Smooth muscle cell (in vitro differentiated cells): ENCODE results near the gene KIF6. TPM values are rescaled to one million over a fixed set of nuclear protein-coding genes. Genes with fewer than 3 reads are reported as not detected.

ENCODE experiments used
- DNase-seq: peaks from one replicate; lab custom pipeline; 2025; ENCODE audit not compliant: unreplicated experiment; lab: John Stamatoyannopoulos, UW
- H2AFZ ChIP-seq: fragments of 200-600 bp; sonication (generic); 2 replicates; pipeline ENCODE4 v1.6.0; 2016; ENCODE audit warnings: antibody characterized with exemption, low read depth, mild to moderate bottlenecking
- H3F3A ChIP-seq: fragments of 200-600 bp; sonication (generic); 2 replicates; pipeline ENCODE4 v1.6.0; 2017; ENCODE audit warnings: antibody characterized with exemption, low read depth
- H3K27ac ChIP-seq: fragments of 200-600 bp; sonication (generic); 2 replicates; pipeline ENCODE4 v1.5.1; 2016; ENCODE audit warnings: low read depth, mild to moderate bottlenecking
- H3K27me3 ChIP-seq: fragments of 200-600 bp; sonication (generic); 2 replicates; pipeline ENCODE4 v1.6.1; 2016; ENCODE audit warnings: low read depth, mild to moderate bottlenecking
- H3K36me3 ChIP-seq: fragments of 200-600 bp; sonication (generic); 2 replicates; pipeline ENCODE4 v1.5.1; 2016; ENCODE audit warnings: low read depth
- H3K4me1 ChIP-seq: fragments of 200-600 bp; sonication (generic); 2 replicates; pipeline ENCODE4 v1.5.1; 2016; ENCODE audit warnings: low read depth
- H3K4me2 ChIP-seq: fragments of 200-600 bp; sonication (generic); 2 replicates; pipeline ENCODE4 v1.6.0; 2016; ENCODE audit warnings: mild to moderate bottlenecking
- H3K4me3 ChIP-seq: fragments of 200-600 bp; sonication (generic); 2 replicates; pipeline ENCODE4 v1.5.1; 2016; ENCODE audit warnings: mild to moderate bottlenecking
- H3K79me2 ChIP-seq: fragments of 200-600 bp; sonication (generic); 2 replicates; pipeline ENCODE4 v1.6.0; 2016; ENCODE audit warnings: low read depth, mild to moderate bottlenecking
- H3K9ac ChIP-seq: fragments of 200-600 bp; sonication (generic); 2 replicates; pipeline ENCODE4 v1.6.0; 2016; ENCODE audit warnings: low read depth
- H3K9me3 ChIP-seq: fragments of 200-600 bp; sonication (generic); replicated peaks from 2 replicates; pipeline ENCODE4 v1.5.1; 2016; ENCODE audit warnings: low read depth
- H4K20me1 ChIP-seq: fragments of 200-600 bp; sonication (generic); 2 replicates; pipeline ENCODE4 v1.6.0; 2016; ENCODE audit warnings: low read depth
- WGBS: methylation state at CpG from one replicate; pipeline ENCODE4 v1.1.7; 2016; ENCODE audit warnings: low lambda C conversion rate; 5-methylcytosine and 5-hydroxymethylcytosine counted together
- polyA plus RNA-seq: library from polyadenylated mRNA; unstranded; fragments of >200 nt; fragmentation: Nextera tagmentation; extraction: Ambion mirVana; gene quantifications from 2 replicates; pipeline ENCODE4 v1.2.1, GENCODE V29; 2016
- total RNA-seq: library from RNA; depleted of rRNA; stranded (reverse); fragments of >200 nt; gene quantifications from 2 replicates; pipeline ENCODE4 v1.2.3, GENCODE V29; 2014
- TF ChIP-seq, protein P1 (sequence below): fragments of 200-600 bp; sonication (generic); IDR thresholded peaks from 2 replicates; pipeline ENCODE4 v1.5.1; 2017; ENCODE audit warnings: borderline replicate concordance, mild to moderate bottlenecking, antibody characterized with exemption; ENCODE audit not compliant: insufficient read depth, poor library complexity, severe bottlenecking

KIF6 gene
- total and polyA plus RNA-seq, 2 experiments from 2014 or later: 1.1 to 1.5 TPM

DNA sequence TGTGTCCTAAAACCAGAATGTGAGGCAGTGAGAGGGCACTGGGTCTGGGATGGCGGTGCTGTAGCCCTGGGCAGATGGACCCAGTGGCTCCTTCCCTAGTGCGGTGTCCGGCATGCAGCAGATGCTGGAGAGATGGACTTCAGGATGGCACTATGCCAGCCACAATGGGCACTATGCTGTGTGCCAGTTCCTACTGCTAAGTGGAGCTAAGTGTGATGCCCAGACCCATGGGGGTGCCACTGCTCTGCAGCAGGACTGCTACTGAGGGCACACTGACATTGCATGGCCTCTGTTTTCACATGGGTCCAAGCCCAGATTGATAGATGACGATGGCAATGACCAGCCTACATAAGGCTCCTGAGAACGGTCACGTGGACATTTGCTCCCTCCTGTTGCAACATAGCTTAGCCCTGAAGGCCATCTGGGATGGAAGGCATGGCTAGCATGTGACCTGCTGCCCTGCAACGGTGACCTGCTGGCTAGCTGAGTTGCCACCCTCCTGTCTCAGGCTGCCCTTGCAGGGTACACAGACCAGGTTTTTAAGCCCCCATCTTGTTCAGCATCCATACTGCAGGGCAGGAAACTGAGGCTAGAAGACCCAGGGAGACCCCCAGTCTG is 371.4 kb downstream of the KIF6 start:
- no peaks in the 10 kb centered on the region for H3K9me3 ChIP-seq
- H2AFZ ChIP-seq: no peak overlapping the region
- H4K20me1 ChIP-seq: no peaks in the 10 kb centered on the region
- H3K79me2 ChIP-seq: no peaks in the 10 kb centered on the region
- no peaks in the 10 kb centered on the region for H3K36me3 ChIP-seq
- H3F3A ChIP-seq: no peaks in the 10 kb centered on the region
- 95% methylated on average over 7 of the region's 7 CpGs for WGBS
- H3K4me3 ChIP-seq: no peak overlapping the region
- peaks cover 8% of the 10 kb centered on the region for H3K27me3 ChIP-seq
- no peak overlapping the region for H3K9ac ChIP-seq
- H3K4me1 ChIP-seq: no peaks in the 10 kb centered on the region
- TF ChIP-seq, protein P1, sequence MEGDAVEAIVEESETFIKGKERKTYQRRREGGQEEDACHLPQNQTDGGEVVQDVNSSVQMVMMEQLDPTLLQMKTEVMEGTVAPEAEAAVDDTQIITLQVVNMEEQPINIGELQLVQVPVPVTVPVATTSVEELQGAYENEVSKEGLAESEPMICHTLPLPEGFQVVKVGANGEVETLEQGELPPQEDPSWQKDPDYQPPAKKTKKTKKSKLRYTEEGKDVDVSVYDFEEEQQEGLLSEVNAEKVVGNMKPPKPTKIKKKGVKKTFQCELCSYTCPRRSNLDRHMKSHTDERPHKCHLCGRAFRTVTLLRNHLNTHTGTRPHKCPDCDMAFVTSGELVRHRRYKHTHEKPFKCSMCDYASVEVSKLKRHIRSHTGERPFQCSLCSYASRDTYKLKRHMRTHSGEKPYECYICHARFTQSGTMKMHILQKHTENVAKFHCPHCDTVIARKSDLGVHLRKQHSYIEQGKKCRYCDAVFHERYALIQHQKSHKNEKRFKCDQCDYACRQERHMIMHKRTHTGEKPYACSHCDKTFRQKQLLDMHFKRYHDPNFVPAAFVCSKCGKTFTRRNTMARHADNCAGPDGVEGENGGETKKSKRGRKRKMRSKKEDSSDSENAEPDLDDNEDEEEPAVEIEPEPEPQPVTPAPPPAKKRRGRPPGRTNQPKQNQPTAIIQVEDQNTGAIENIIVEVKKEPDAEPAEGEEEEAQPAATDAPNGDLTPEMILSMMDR: no peak
- H3K27ac ChIP-seq: no peak overlapping the region
- DNase-seq: no peak
- H3K4me2 ChIP-seq: no peak overlapping the region

- H3K4me2 ChIP-seq: no peak overlapping the region
- H3K27ac ChIP-seq: no peak overlapping the region
- no peaks in the 10 kb centered on the region for H3K9me3 ChIP-seq
- no peaks in the 10 kb centered on the region for H3F3A ChIP-seq
- no peaks in the 10 kb centered on the region for H3K4me1 ChIP-seq
- peaks cover 9% of the 10 kb centered on the region for H3K27me3 ChIP-seq
- H3K9ac ChIP-seq: no peak overlapping the region
- 95% methylated on average over 13 of the region's 13 CpGs for WGBS
- H3K36me3 ChIP-seq: no peaks in the 10 kb centered on the region
- H3K4me3 ChIP-seq: no peak overlapping the region
- no peak for DNase-seq
- no peak overlapping the region for H2AFZ ChIP-seq
- no peaks in the 10 kb centered on the region for H3K79me2 ChIP-seq
- H4K20me1 ChIP-seq: no peaks in the 10 kb centered on the region
- TF ChIP-seq, protein P1: no peak
These were observed 374.3 kb downstream of the KIF6 start for GRCh38 chr6:39350723-39351505.

DNA sequence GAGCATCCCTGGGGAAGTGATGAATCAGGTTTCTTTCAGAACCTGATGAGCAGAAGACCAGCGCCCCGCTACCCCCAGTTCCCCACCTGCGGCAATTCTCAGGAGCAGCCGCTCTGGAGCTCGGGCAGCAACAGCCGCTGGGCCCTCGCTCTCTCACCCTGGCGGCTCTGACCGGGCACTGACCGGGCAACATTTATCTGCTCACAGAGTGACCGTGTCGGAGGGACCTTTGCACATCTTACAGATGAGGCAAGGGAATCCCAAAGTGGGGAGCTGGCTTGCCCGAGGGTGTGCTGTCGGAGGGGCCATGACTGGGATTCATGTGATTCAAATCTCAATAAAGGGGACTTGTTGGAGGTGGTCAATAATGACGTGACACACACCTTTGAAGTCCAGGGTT is 376.5 kb downstream of the KIF6 start:
- H4K20me1 ChIP-seq: no peaks in the 10 kb centered on the region
- no peak overlapping the region for H3K4me3 ChIP-seq
- no peaks in the 10 kb centered on the region for H3K9me3 ChIP-seq
- no peak overlapping the region for H3K27ac ChIP-seq
- H3K4me2 ChIP-seq: no peak overlapping the region
- peaks cover 9% of the 10 kb centered on the region for H3K27me3 ChIP-seq
- no peaks in the 10 kb centered on the region for H3K79me2 ChIP-seq
- no peaks in the 10 kb centered on the region for H3F3A ChIP-seq
- H2AFZ ChIP-seq: no peak overlapping the region
- 93% methylated on average over 15 of the region's 15 CpGs for WGBS
- no peak for DNase-seq
- no peaks in the 10 kb centered on the region for H3K36me3 ChIP-seq
- H3K9ac ChIP-seq: no peak overlapping the region
- H3K4me1 ChIP-seq: peaks cover under 1% of the 10 kb centered on the region
- TF ChIP-seq, protein P1: no peak
